Pancreas (tissue), 10 donors: ENCODE results near the gene MYDGF. TPM values are rescaled to one million over a fixed set of nuclear protein-coding genes. Genes with fewer than 3 reads are reported as not detected.

Experiments
- ATAC-seq, 4 donors: fragments of 200-7000 bp; cut with Tn5 transposase; one replicate each; pipeline versions ENCODE4 v1.8.0 to v1.9.1; 2020; ENCODE audit warnings: mild to moderate bottlenecking in 4 of 4, moderate library complexity in 4 of 4
- DNase-seq, 6 donors: peaks; one replicate each; pipeline ENCODE4 v3.0.0-alpha.2; 2020
- FAIRE-seq: peaks from 2 replicates; lab custom pipeline; 2012; peaks lifted over from hg19 to GRCh38; lab: Jason Lieb, UNC
- H3K27ac ChIP-seq, 4 donors: fragments of 200-600 bp; sonication (generic); 1 replicate in 3 of 4; 2 replicates in 1 of 4; pipeline versions ENCODE4 v1.5.0 to v1.8.0; 2020
- H3K27me3 ChIP-seq, 4 donors: fragments of 200-600 bp; one replicate each; pipeline ENCODE4 v1.8.0; 2021
- H3K36me3 ChIP-seq, 3 donors: fragments of 200-600 bp; sonication (generic) in 1 of 3; one replicate each; pipeline versions ENCODE4 v1.5.0 to v1.8.0; 2020 to 2021
- H3K4me1 ChIP-seq, 3 donors: fragments of 200-600 bp; one replicate each; pipeline ENCODE4 v1.8.0; 2021
- H3K4me3 ChIP-seq, 4 donors: fragments of 200-600 bp; sonication (generic) in 2 of 4; one replicate each; pipeline versions ENCODE4 v1.5.0 to v1.8.0; 2020 to 2021
- H3K9me3 ChIP-seq, 4 donors: fragments of 200-600 bp; one replicate each; pipeline ENCODE4 v1.8.0; 2021
- WGBS, 2 donors: extraction: QIAGEN DNeasy Blood & Tissue Kit; methylation state at CpG; one replicate each; pipeline ENCODE4 v1.1.7; 2013; 5-methylcytosine and 5-hydroxymethylcytosine counted together
- intact Hi-C, 3 donors: fragments of 100-400 bp; cut with DNase I; formaldehyde crosslinking; loops; one replicate each; pipeline versions ENCODE4 v1.11.1 to v1.14.2; 2022
- polyA plus RNA-seq, 2 donors: library from polyadenylated mRNA; stranded (reverse); fragments of 200-250 nt; gene quantifications; one replicate each; pipeline ENCODE4 v1.2.3, GENCODE V29; 2013
- total RNA-seq, 6 donors: library from RNA; stranded (reverse); fragmentation: NEBNext Ultra II Directional in 4 of 6; extraction: Animal tissue kit (Norgen Biotek cat#: 25700) in 4 of 6; gene quantifications; one replicate each; pipeline versions ENCODE4 v1.2.1 to v1.2.4, GENCODE V29; 2021 to 2023
- TF ChIP-seq, protein P1 (sequence below), 4 donors: fragments of 200-600 bp; sonication (generic) in 3 of 4; IDR thresholded peaks; one replicate each; pipeline versions ENCODE4 v1.5.0 to v1.8.0; 2021; ENCODE audit warnings: antibody characterized with exemption in 4 of 4
- donor health status: healthy with polysubstance abuse.
- donor health status: DM: no; HTN: no; CAD: no; lungs with moderate emphysema.
- donor health status: DM: no; HTN: no; CAD: no.
- donor health status: control.
- donor health status: control.
- donor health status: Bipolar disorder and iron deficiency.
- donor health status: DM: yes; HTN: yes; CAD: no.
- donor health status: DM: no; HTN: no; CAD: no.
- donor health status: DM: no; HTN: no; CAD: no.
- donor health status: DM: yes; HTN: yes; CAD: no.

MYDGF gene
- total and polyA plus RNA-seq, 8 donors = 50.3 to 102 (median 66.4) TPM

- FAIRE-seq = no peak
- TF ChIP-seq, protein P1, sequence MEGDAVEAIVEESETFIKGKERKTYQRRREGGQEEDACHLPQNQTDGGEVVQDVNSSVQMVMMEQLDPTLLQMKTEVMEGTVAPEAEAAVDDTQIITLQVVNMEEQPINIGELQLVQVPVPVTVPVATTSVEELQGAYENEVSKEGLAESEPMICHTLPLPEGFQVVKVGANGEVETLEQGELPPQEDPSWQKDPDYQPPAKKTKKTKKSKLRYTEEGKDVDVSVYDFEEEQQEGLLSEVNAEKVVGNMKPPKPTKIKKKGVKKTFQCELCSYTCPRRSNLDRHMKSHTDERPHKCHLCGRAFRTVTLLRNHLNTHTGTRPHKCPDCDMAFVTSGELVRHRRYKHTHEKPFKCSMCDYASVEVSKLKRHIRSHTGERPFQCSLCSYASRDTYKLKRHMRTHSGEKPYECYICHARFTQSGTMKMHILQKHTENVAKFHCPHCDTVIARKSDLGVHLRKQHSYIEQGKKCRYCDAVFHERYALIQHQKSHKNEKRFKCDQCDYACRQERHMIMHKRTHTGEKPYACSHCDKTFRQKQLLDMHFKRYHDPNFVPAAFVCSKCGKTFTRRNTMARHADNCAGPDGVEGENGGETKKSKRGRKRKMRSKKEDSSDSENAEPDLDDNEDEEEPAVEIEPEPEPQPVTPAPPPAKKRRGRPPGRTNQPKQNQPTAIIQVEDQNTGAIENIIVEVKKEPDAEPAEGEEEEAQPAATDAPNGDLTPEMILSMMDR (IDR thresholded peaks at IDR 0.05) = no peak
- H3K27me3 ChIP-seq = no peaks in the 10 kb centered on the region
- no peak for ATAC-seq
- DNase-seq = peak in 1 of 6 donors; percentile 58
- H3K36me3 ChIP-seq = peaks cover 8 to 71% (median 26%) of the 10 kb centered on the region in 3 donors
- H3K9me3 ChIP-seq = no peaks in the 10 kb centered on the region
- 87 to 89% methylated on average over 19 of the region's 19 CpGs for WGBS, 2 donors
- intact Hi-C loops = no loop called here
- no peaks in the 10 kb centered on the region for H3K4me1 ChIP-seq
- no peak overlapping the region for H3K27ac ChIP-seq
- H3K4me3 ChIP-seq = no peak overlapping the region
Observed at GRCh38 chr19:4695224-4695731, 25.1 kb upstream of the MYDGF start.

DNA sequence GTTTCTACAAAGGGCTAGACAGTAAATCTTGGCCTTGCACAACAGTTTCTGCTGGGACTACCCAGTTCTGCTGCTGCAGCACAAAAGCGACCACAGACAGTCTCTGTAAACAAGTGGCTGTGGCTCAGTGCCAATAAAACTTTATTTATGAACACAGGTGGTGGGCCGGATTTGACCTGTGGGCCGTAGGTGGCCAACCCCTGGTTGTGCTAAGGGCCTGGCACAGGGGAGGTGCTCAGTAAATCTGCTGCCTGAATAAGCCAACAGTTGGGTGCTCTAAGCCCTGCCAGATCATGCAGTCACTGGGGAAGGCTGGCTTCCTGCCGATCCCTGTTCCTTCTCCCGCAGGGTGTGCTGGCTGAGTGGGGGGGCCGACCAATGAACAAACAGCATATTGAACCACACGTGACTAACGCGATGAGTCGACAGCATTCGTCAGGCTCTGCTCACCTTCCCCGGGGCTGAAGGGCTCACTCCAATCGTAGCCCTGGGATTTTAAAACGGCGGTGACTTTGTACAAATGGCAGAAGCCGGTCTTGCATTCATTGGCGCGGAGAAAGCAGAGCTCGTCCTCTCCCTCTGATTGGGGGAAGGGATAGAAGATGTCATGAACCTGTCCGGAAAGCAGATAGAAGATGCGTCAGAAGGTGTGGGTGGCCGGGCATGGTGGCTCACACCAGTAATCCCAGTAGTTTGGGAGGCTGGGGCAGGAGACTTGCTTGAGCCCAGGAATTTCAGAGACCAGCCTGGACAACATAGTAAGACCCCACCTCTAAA lies 24.3 kb upstream of the MYDGF start:
- Histone ChIP-seq H3K27ac (no peak overlapping the region), H3K4me1 (no peaks in the 10 kb centered on the region), H3K36me3 (peaks cover 8 to 71% (median 28%) of the 10 kb centered on the region in 3 donors), H3K27me3 (no peaks in the 10 kb centered on the region), H3K9me3 (no peaks in the 10 kb centered on the region), H3K4me3 (no peak overlapping the region)
- ATAC-seq = peak in 3 of 4 donors; percentile 34 to 50 (median 36)
- FAIRE-seq = no peak
- DNase-seq = no peak
- TF ChIP-seq, protein P1 (IDR thresholded peaks at IDR 0.05) = no peak
- intact Hi-C loops = no loop called here
- 91 to 94% methylated on average over 22 of the region's 22 CpGs for WGBS, 2 donors

DNA sequence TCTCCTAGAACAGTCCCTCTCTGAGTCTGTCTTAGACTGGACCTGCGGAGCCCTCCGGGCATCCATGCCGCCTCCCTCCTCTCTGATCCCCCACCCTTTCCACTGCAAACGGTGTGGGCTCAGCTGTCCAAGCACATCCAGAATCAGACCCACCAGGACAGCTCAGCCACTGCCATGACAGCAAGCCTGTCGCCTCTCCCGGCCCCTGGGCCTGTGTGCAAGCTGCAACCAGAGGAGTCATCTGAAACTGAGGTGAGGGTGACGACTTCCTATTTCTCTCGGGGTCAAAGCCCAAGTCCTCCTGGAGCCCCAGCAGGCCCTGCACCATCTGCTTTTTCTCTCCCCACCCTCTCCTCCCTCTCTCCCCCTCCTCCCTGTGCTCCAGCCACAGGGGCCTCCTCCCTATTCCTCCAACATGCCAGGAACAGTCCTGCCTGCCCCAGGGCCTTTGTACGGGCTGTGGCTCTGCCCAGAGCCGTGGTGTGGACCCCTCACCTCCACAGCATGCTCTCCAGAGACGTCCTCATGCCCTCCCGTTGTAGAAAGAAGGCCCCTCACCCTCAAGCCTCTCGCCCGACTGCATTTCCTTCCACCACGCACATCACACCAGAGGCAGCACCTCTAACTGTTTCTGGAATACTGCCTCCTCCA lies 23.5 kb upstream of the MYDGF start:
- intact Hi-C loops = no loop called here
- TF ChIP-seq, protein P1 (IDR thresholded peaks at IDR 0.05) = no peak
- FAIRE-seq (no peak), ATAC-seq (peak in 1 of 4 donors; percentile 9), DNase-seq (peak in 1 of 6 donors; percentile 44)
- WGBS, 2 donors = 92 to 94% methylated on average over 15 of the region's 15 CpGs
- H3K36me3 ChIP-seq = peaks cover 8 to 77% (median 34%) of the 10 kb centered on the region in 3 donors
- peak overlapping the region in 1 of 4 donors; percentile 6 for H3K27ac ChIP-seq
- H3K4me3 ChIP-seq = no peak overlapping the region
- no peaks in the 10 kb centered on the region for H3K27me3 ChIP-seq
- no peaks in the 10 kb centered on the region for H3K4me1 ChIP-seq
- H3K9me3 ChIP-seq = no peaks in the 10 kb centered on the region

DNA sequence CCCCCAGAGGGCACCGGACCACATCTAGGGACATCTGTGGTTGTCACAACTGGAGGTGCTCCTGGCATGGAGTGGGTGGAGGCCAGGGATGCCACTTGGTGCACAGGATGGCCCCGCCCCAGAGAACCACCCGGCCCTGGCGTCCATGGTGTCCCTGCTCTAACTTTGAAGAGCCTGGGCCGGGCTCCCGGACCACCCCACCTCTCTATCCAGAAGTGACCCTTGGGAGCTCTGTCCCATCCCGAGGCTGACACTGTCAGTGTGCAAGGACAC lies 22.9 kb upstream of the MYDGF start:
- WGBS, 2 donors = 92 to 95% methylated on average over 7 of the region's 7 CpGs
- intact Hi-C loops = no loop called here
- Histone ChIP-seq H3K36me3 (peaks cover 8 to 82% (median 40%) of the 10 kb centered on the region in 3 donors), H3K27ac (no peak overlapping the region), H3K9me3 (no peaks in the 10 kb centered on the region), H3K27me3 (no peaks in the 10 kb centered on the region), H3K4me3 (no peak overlapping the region), H3K4me1 (no peaks in the 10 kb centered on the region)
- TF ChIP-seq, protein P1 (IDR thresholded peaks at IDR 0.05) = no peak
- FAIRE-seq = no peak
- no peak for DNase-seq
- ATAC-seq = no peak
